HEK293T (cell line): Measurements from ENCODE around the gene COL23A1.

Experiments used
- BHLHE40 ChIP-seq: fragments of 450-650 bp; IDR thresholded peaks from 2 replicates; pipeline ENCODE4 v1.6.1; 2016; ENCODE audit warnings: mild to moderate bottlenecking, moderate library complexity, borderline replicate concordance
- ELF4 ChIP-seq: fragments of 450-650 bp; IDR thresholded peaks from 2 replicates; pipeline ENCODE4 v1.6.1; 2017; ENCODE audit warnings: antibody characterized with exemption
- HDGF ChIP-seq: fragments of 450-650 bp; IDR thresholded peaks from 2 replicates; pipeline ENCODE4 v1.6.1; 2017; ENCODE audit warnings: antibody characterized with exemption, borderline replicate concordance
- SP1 ChIP-seq: fragments of 450-650 bp; IDR thresholded peaks from 2 replicates; pipeline ENCODE4 v1.6.1; 2017
- SUZ12 ChIP-seq: fragments of 450-650 bp; IDR thresholded peaks from 2 replicates; pipeline ENCODE4 v1.6.1; 2016; ENCODE audit warnings: mild to moderate bottlenecking
- TF ChIP-seq, protein P1 (sequence below): fragments of 450-650 bp; IDR thresholded peaks from 2 replicates; pipeline ENCODE4 v1.6.1; 2016

DNA sequence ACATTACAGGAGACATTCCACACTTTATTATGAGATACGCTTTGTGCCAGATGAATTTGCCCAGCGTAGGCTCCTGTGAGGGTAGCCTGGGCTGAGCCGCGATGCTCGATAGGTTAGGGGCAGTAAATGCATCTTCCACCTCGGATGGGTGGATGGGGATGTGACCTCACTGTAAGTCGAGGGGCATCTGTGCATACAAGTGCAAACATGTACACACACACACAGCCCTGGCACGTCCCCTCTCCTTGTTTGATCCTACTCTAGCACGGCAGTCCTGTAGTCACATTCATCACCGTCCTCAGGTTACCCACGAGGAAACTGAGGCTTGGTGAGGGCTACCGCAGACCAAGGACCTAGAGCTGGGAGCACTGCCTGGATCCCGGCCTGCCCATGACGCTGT lies 166.8 kb downstream of the COL23A1 start:
- no peak for TF ChIP-seq BHLHE40
- TF ChIP-seq, protein P1, sequence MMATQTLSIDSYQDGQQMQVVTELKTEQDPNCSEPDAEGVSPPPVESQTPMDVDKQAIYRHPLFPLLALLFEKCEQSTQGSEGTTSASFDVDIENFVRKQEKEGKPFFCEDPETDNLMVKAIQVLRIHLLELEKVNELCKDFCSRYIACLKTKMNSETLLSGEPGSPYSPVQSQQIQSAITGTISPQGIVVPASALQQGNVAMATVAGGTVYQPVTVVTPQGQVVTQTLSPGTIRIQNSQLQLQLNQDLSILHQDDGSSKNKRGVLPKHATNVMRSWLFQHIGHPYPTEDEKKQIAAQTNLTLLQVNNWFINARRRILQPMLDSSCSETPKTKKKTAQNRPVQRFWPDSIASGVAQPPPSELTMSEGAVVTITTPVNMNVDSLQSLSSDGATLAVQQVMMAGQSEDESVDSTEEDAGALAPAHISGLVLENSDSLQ = no peak
- TF ChIP-seq SP1 = no peak
- no peak for TF ChIP-seq SUZ12
- TF ChIP-seq ELF4 = no peak
- no peak for TF ChIP-seq HDGF
